ENCODE results near the gene SS18L1.
"Not testable (repeated sequence)": the region's sequence is repeated elsewhere in the genome, so short reads cannot be mapped to it uniquely, and the experiment has no call there.

The SS18L1 gene

GRCh38 chr20:62143081-62143956, at the start of gene SS18L1, which contains the start of gene PSMA7:
Gene SS18L1, plus strand, starts transcription at chr20:62143769. Its CDS starts 52 bp downstream, at chr20:62143821.
Gene PSMA7, minus strand, starts transcription at chr20:62143394. Its CDS starts 91 bp downstream, at chr20:62143303.
- peak; percentile 80 for DNase-seq

- no peak for DNase-seq
Observed at GRCh38 chr20:62096421-62097380, 46.9 kb upstream of the SS18L1 start.

- no peak for DNase-seq
Observed at GRCh38 chr20:62097881-62098407, 45.6 kb upstream of the SS18L1 start.

GRCh38 chr20:62101078-62101477, 42.5 kb upstream of the SS18L1 start:
- DNase-seq = no peak

GRCh38 chr20:62103508-62104233, 39.9 kb upstream of the SS18L1 start:
- no peak for DNase-seq

GRCh38 chr20:62104234-62104789, 39.3 kb upstream of the SS18L1 start:
- no peak for DNase-seq

GRCh38 chr20:62104791-62105345, 38.7 kb upstream of the SS18L1 start:
- DNase-seq = no peak

- no peak for DNase-seq
Observed at GRCh38 chr20:62105592-62105991, 38.0 kb upstream of the SS18L1 start.

GRCh38 chr20:62111148-62111547, 32.4 kb upstream of the SS18L1 start:
- no peak for DNase-seq

- DNase-seq = no peak
Observed at GRCh38 chr20:62112368-62112767, 31.2 kb upstream of the SS18L1 start.

- no peak for DNase-seq
Observed at GRCh38 chr20:62114894-62115293, 28.7 kb upstream of the SS18L1 start.

GRCh38 chr20:62115800-62116407, 27.7 kb upstream of the SS18L1 start:
- not testable (repeated sequence) for DNase-seq

- no peak for DNase-seq
Observed at GRCh38 chr20:62116558-62117361, 26.8 kb upstream of the SS18L1 start.

GRCh38 chr20:62117362-62117646, 26.3 kb upstream of the SS18L1 start:
- no peak for DNase-seq

- DNase-seq = peak; percentile 71
Observed at GRCh38 chr20:62117658-62118057, 25.9 kb upstream of the SS18L1 start.

- DNase-seq = no peak
Observed at GRCh38 chr20:62118113-62119043, 25.2 kb upstream of the SS18L1 start.

GRCh38 chr20:62119115-62119514, 24.5 kb upstream of the SS18L1 start:
- no peak for DNase-seq

GRCh38 chr20:62119591-62120364, 23.8 kb upstream of the SS18L1 start:
- DNase-seq = no peak

- no peak for DNase-seq
Observed at GRCh38 chr20:62120365-62120762, 23.2 kb upstream of the SS18L1 start.
